GM13977 (cell line): ENCODE measurements around the gene GALNT15.
A peak's percentile ranks its signal among the peaks of the same experiment; 100 is the strongest.

Experiments
- DNase-seq: peaks from one replicate; pipeline ENCODE4 v3.0.0; 2012; ENCODE audit warnings: low spot score
- CTCF ChIP-seq: IDR thresholded peaks from 2 replicates; pipeline ENCODE4 v1.5.1; 2012; ENCODE audit warnings: mild to moderate bottlenecking, control low read depth; ENCODE audit not compliant: insufficient read depth; ENCODE audit errors: extremely low read depth, missing control alignments
- in situ Hi-C: fragments of 300-500 bp; cut with MboI; formaldehyde crosslinking; loops from one replicate; pipeline ENCODE4 v1.12.0; 2022; ENCODE audit warnings: low sequenced_read_pairs, low pct_unique_long_range_greater_than_20kb, mixed read lengths, inconsistent platforms; ENCODE audit not compliant: unreplicated experiment

Gene GALNT15

GRCh38 chr3:16173283-16174025, 1.0 kb upstream of the GALNT15 start:
- in situ Hi-C loops: no loop called here
- no peak for DNase-seq
- TF ChIP-seq CTCF: no peak

GRCh38 chr3:16174026-16174355, 489 bp upstream of the GALNT15 start:
- TF ChIP-seq CTCF: no peak
- no peak for DNase-seq
- in situ Hi-C loops: no loop called here

GRCh38 chr3:16174976-16175901, 759 bp downstream of the GALNT15 start:
- TF ChIP-seq CTCF: no peak
- in situ Hi-C loops: no loop called here
- DNase-seq: no peak

GRCh38 chr3:16176391-16177030, 2.0 kb downstream of the GALNT15 start:
- in situ Hi-C loops: no loop called here
- no peak for TF ChIP-seq CTCF
- no peak for DNase-seq

GRCh38 chr3:16177382-16177781, 2.9 kb downstream of the GALNT15 start:
- in situ Hi-C loops: no loop called here
- TF ChIP-seq CTCF: no peak
- DNase-seq: no peak

GRCh38 chr3:16177962-16178627, 3.6 kb downstream of the GALNT15 start:
- in situ Hi-C loops: no loop called here
- peak; percentile 100 for TF ChIP-seq CTCF
- peak; percentile 81 for DNase-seq
